ENCODE data around the gene DDX49.

- TF ChIP-seq POLR2A (IDR thresholded peaks at IDR 0.05) (no peak), POLR2AphosphoS5 (IDR thresholded peaks at IDR 0.05) (no peak), CTCF (IDR thresholded peaks at IDR 0.05) (no peak)
Measured at GRCh38 chr19:18894254-18895037, 25.1 kb upstream of the DDX49 start.

Measured in stomach (tissue), 4 donors.